Breast epithelium (tissue), 4 donors: ENCODE measurements around the gene TARS1. TPM values are rescaled to one million over a fixed set of nuclear protein-coding genes. Genes with fewer than 3 reads are reported as not detected.

Experiments used
- DNase-seq, 2 donors: peaks; one replicate each; pipeline ENCODE4 v3.0.0-alpha.2; 2019; ENCODE audit warnings: low spot score in 2 of 2
- H3K27ac ChIP-seq, 2 donors: fragments of 200-600 bp; sonication (generic) in 1 of 2; one replicate each; pipeline ENCODE4 v1.5.1; 2016 to 2019; ENCODE audit warnings: mild to moderate bottlenecking in 1 of 2
- H3K27me3 ChIP-seq, 2 donors: fragments of 200-600 bp; sonication (generic) in 1 of 2; one replicate each; pipeline versions ENCODE4 v1.5.1 to v1.6.0; 2017 to 2019; ENCODE audit warnings: control low read depth in 1 of 2, mild to moderate bottlenecking in 1 of 2
- H3K36me3 ChIP-seq: fragments of 200-600 bp; one replicate; pipeline ENCODE4 v1.5.1; 2019
- H3K4me1 ChIP-seq, 2 donors: fragments of 200-600 bp; sonication (generic); one replicate each; pipeline ENCODE4 v1.5.1; 2016 to 2019; ENCODE audit warnings: control low read depth in 1 of 2
- H3K4me3 ChIP-seq, 3 donors: fragments of 200-600 bp; sonication (generic); 1 replicate in 2 of 3; 2 replicates in 1 of 3; pipeline ENCODE4 v1.5.1; 2016 to 2019; ENCODE audit warnings: mild to moderate bottlenecking in 3 of 3, moderate library complexity in 2 of 3
- H3K9me3 ChIP-seq, 2 donors: fragments of 200-600 bp; sonication (generic) in 1 of 2; one replicate each; pipeline ENCODE4 v1.5.1; 2016 to 2019; ENCODE audit warnings: control low read depth in 1 of 2
- CTCF ChIP-seq, 3 donors: fragments of 450-650 bp; IDR thresholded peaks; one replicate each; pipeline ENCODE4 v1.5.1; 2016 to 2017; ENCODE audit warnings: antibody characterized with exemption in 3 of 3, mild to moderate bottlenecking in 3 of 3, moderate library complexity in 3 of 3
- POLR2A ChIP-seq: fragments of 450-650 bp; IDR thresholded peaks from one replicate; pipeline ENCODE4 v1.6.1; 2016; ENCODE audit warnings: antibody characterized with exemption, mild to moderate bottlenecking, moderate library complexity
- POLR2AphosphoS5 ChIP-seq, 3 donors: sonication (generic); formaldehyde crosslinking; IDR thresholded peaks; one replicate each; pipeline ENCODE4 v1.6.1; 2017; ENCODE audit warnings: antibody characterized with exemption in 3 of 3
- intact Hi-C: fragments of 100-400 bp; cut with DNase I; formaldehyde crosslinking; loops from one replicate; pipeline ENCODE4 v1.15.1; 2023; ENCODE audit warnings: low total_unique reads
- total RNA-seq, 3 donors: library from RNA; depleted of rRNA; stranded (reverse); fragments of >200 nt; gene quantifications; one replicate each; pipeline ENCODE4 v1.1.0, GENCODE V29; 2016

Gene TARS1
- total RNA-seq, 3 donors from 2014 or later: 58.4 to 66.5 (median 64.2) TPM

- Histone ChIP-seq H3K36me3 (no peaks in the 10 kb centered on the region), H3K27me3 (no peaks in the 10 kb centered on the region), H3K4me3 (no peak overlapping the region), H3K4me1 (no peaks in the 10 kb centered on the region), H3K9me3 (no peaks in the 10 kb centered on the region), H3K27ac (no peak overlapping the region)
- DNase-seq: no peak
- TF ChIP-seq POLR2A (no peak), CTCF (IDR thresholded peaks at IDR 0.05) (no peak), POLR2AphosphoS5 (IDR thresholded peaks at IDR 0.05) (no peak)
- intact Hi-C loops: no loop called here
Measured at GRCh38 chr5:33474931-33475499, 34.2 kb downstream of the TARS1 start.

- no peaks in the 10 kb centered on the region for H3K9me3 ChIP-seq
- TF ChIP-seq POLR2A (no peak), CTCF (IDR thresholded peaks at IDR 0.05) (no peak), POLR2AphosphoS5 (IDR thresholded peaks at IDR 0.05) (no peak)
- no peak overlapping the region for H3K27ac ChIP-seq
- no peak for DNase-seq
- intact Hi-C loops: no loop called here
- no peaks in the 10 kb centered on the region for H3K36me3 ChIP-seq
- H3K4me1 ChIP-seq: no peaks in the 10 kb centered on the region
- H3K27me3 ChIP-seq: no peaks in the 10 kb centered on the region
- no peak overlapping the region for H3K4me3 ChIP-seq
Measured at GRCh38 chr5:33475706-33476105, 34.9 kb downstream of the TARS1 start.

- DNase-seq: no peak
- H3K9me3 ChIP-seq: no peaks in the 10 kb centered on the region
- H3K27ac ChIP-seq: no peak overlapping the region
- no peak overlapping the region for H3K4me3 ChIP-seq
- TF ChIP-seq POLR2AphosphoS5 (IDR thresholded peaks at IDR 0.05) (no peak), CTCF (IDR thresholded peaks at IDR 0.05) (no peak), POLR2A (no peak)
- intact Hi-C loops: no loop called here
- H3K36me3 ChIP-seq: no peaks in the 10 kb centered on the region
- no peaks in the 10 kb centered on the region for H3K27me3 ChIP-seq
- H3K4me1 ChIP-seq: no peaks in the 10 kb centered on the region
Measured at GRCh38 chr5:33476992-33477391, 36.2 kb downstream of the TARS1 start.

- no peak overlapping the region for H3K4me3 ChIP-seq
- no peaks in the 10 kb centered on the region for H3K36me3 ChIP-seq
- no peak for DNase-seq
- H3K4me1 ChIP-seq: no peaks in the 10 kb centered on the region
- intact Hi-C loops: no loop called here
- no peak for TF ChIP-seq POLR2A
- no peak for TF ChIP-seq POLR2AphosphoS5 (IDR thresholded peaks at IDR 0.05)
- TF ChIP-seq CTCF (IDR thresholded peaks at IDR 0.05): no peak
- no peak overlapping the region for H3K27ac ChIP-seq
- no peaks in the 10 kb centered on the region for H3K9me3 ChIP-seq
- H3K27me3 ChIP-seq: no peaks in the 10 kb centered on the region
Measured at GRCh38 chr5:33477816-33478215, 37.1 kb downstream of the TARS1 start.

- TF ChIP-seq POLR2A: no peak
- TF ChIP-seq CTCF (IDR thresholded peaks at IDR 0.05): no peak
- no peak for TF ChIP-seq POLR2AphosphoS5 (IDR thresholded peaks at IDR 0.05)
- no peaks in the 10 kb centered on the region for H3K27me3 ChIP-seq
- H3K4me3 ChIP-seq: no peak overlapping the region
- no peaks in the 10 kb centered on the region for H3K9me3 ChIP-seq
- DNase-seq: no peak
- H3K27ac ChIP-seq: no peak overlapping the region
- H3K36me3 ChIP-seq: no peaks in the 10 kb centered on the region
- intact Hi-C loops: no loop called here
- no peaks in the 10 kb centered on the region for H3K4me1 ChIP-seq
Measured at GRCh38 chr5:33479311-33479710, 38.5 kb downstream of the TARS1 start.
